ENCODE measurements around the gene PRKAR1A. TPM values are rescaled to one million over a fixed set of nuclear protein-coding genes. Genes with fewer than 3 reads are reported as not detected.
A peak's percentile ranks its signal among the peaks of the same experiment; 100 is the strongest.

The PRKAR1A gene
- total and polyA plus RNA-seq, 2 of the 8 experiments (the other 6 are each of a cell fraction or from before 2014, with no cell fraction given), result 39.3 to 149 TPM

DNA sequence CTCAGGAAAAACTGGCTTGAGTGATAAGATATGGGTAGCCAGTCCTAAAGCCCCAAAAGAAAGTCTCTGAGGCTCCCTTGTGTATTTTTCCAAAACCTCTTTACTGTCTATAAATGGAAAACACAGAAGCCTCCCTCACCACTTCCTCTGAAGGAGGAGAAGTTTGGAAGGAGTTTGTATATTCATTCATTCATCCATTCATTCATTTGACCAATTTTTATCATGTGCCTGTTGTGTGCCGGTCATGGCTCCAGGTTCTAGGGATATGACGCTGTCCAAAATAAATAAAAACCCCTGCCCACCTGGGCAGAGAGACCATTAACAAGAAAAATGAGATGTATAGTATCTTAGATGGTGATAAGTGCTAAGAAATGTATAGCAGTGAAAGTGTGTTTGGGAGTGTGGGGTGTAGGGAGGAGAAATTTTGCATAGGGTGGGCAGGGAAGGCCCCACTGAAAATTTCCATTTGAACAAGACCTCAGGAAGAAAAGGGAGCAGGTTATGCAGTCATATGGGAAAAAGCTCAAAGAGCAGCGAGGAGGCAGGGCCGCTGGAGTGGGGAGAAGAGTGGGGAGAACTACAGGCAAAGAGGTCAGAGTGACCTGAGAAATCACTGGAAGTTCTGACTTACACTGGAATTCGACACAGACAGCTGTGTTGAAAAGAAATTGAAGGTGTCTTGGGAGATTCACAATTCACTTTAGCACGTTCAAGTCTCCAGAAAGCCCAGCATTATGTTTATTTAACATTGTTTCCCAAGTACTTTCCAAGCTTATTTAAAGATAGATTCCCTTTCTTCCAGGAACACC is 48.8 kb upstream of the PRKAR1A start:
- H3K79me1 ChIP-seq (ENCODE audit: low read depth, low read length), result no peaks in the 10 kb centered on the region
- no peaks in the 10 kb centered on the region for H4K20me1 ChIP-seq (replicated peaks in 1 of 2; ENCODE audit: control insufficient read depth in 1 of 2, insufficient read depth in 2 of 2, low read length in 2 of 2)
- WGBS, 2 experiments (ENCODE audit: extremely low coverage in 1 of 2, insufficient coverage in 1 of 2, insufficient read length in 1 of 2, insufficient replicate concordance in 2 of 2, low coverage in 1 of 2, low lambda C conversion rate in 2 of 2, missing lambda C conversion rate in 1 of 2), result 75% methylated on average over 6 of the region's 6 CpGs; no CpG with 5 or more reads in 1 of the 2 experiments
- H2BK12ac ChIP-seq (ENCODE audit: low read depth, low read length), result no peak overlapping the region
- H2BK20ac ChIP-seq (ENCODE audit: low read length), result no peak overlapping the region
- no peak overlapping the region for H3K23ac ChIP-seq (ENCODE audit: insufficient read length)
- H3K4me3 ChIP-seq (ENCODE audit: extremely low read depth in 1 of 4, insufficient read depth in 2 of 4, low read depth in 3 of 4, low read length in 4 of 4), result no peak overlapping the region
- no peaks in the 10 kb centered on the region for H3K23me2 ChIP-seq (ENCODE audit: low read depth, low read length)
- H3K79me2 ChIP-seq (ENCODE audit: control insufficient read depth in 1 of 2, insufficient read depth in 2 of 2, low read length in 2 of 2), result no peaks in the 10 kb centered on the region
- H2BK5ac ChIP-seq (ENCODE audit: low read depth, low read length), result no peak overlapping the region
- no peaks in the 10 kb centered on the region for H3K9me3 ChIP-seq (ENCODE audit: insufficient read depth in 2 of 2, low read depth in 1 of 2, low read length in 1 of 2)
- H3K27ac ChIP-seq (ENCODE audit: low read depth, low read length), result no peak overlapping the region
- H4K8ac ChIP-seq (ENCODE audit: extremely low read depth, insufficient read depth, low read length), result no peak overlapping the region
- peaks cover 0 to 9% (median 2%) of the 10 kb centered on the region in 4 experiments; a peak in 4 of 7 replicates for H3K4me1 ChIP-seq (replicated peaks in 1 of 4; ENCODE audit: control insufficient read depth in 3 of 4, insufficient read depth in 4 of 4, low read length in 3 of 4)
- no peak for FAIRE-seq
- H2BK120ac ChIP-seq (replicated peaks; ENCODE audit: low read depth, low read length), result no peak overlapping the region
- no peak for DNase-seq (ENCODE audit: low read depth in 1 of 2, low spot score in 2 of 2)
- H3K18ac ChIP-seq (ENCODE audit: extremely low read depth, low read length), result no peak overlapping the region
- no peak overlapping the region for H2AFZ ChIP-seq (ENCODE audit: low read length)
- no peak overlapping the region for H3K14ac ChIP-seq (ENCODE audit: insufficient read length)
- H2AK5ac ChIP-seq (ENCODE audit: low read depth, low read length), result no peak overlapping the region
- H3K4me2 ChIP-seq (ENCODE audit: insufficient read depth in 1 of 2, low read depth in 2 of 2, low read length in 2 of 2), result peak overlapping the region in 1 of 2 experiments; percentile 20; a peak in 1 of 4 replicates
- no peak overlapping the region for H3K56ac ChIP-seq (replicated peaks; ENCODE audit: insufficient read length, low read depth, low read length)
- no peak overlapping the region for H4K91ac ChIP-seq (replicated peaks; ENCODE audit: insufficient read length, low read length)
- ChIA-PET CTCF (ENCODE audit: partially characterized antibody) (interaction anchor here (0.7 to 3.8 kb wide), 16 partner anchors 15 to 447 kb away, joined by 3 to 18 read pairs (median 4); no protein-coding TSS in a partner anchor), POLR2A (ENCODE audit: partially characterized antibody) (no interaction called here)
- no peak overlapping the region for H3K9ac ChIP-seq (replicated peaks in 1 of 4; ENCODE audit: extremely low read depth in 1 of 4, low read depth in 3 of 4, low read length in 3 of 4)
- no peaks in the 10 kb centered on the region for H3K36me3 ChIP-seq (ENCODE audit: control insufficient read depth in 2 of 4, insufficient read depth in 4 of 4, low read length in 3 of 4)
- H4K5ac ChIP-seq (ENCODE audit: insufficient read length, low read depth, low read length), result no peak overlapping the region
- H2BK15ac ChIP-seq (ENCODE audit: low read length), result no peak overlapping the region
- no peak overlapping the region for H3K4ac ChIP-seq (replicated peaks; ENCODE audit: insufficient read length, low read depth, low read length)
- no peak for TF ChIP-seq POU5F1 (IDR thresholded peaks at IDR 0.05; ENCODE audit: low read depth, low read length)
- no peak for TF ChIP-seq HDAC6 (IDR thresholded peaks at IDR 0.05; ENCODE audit: low read depth, low read length)
- no peak for TF ChIP-seq RBBP5 (IDR thresholded peaks at IDR 0.05; ENCODE audit: borderline replicate concordance, low read depth, low read length)
- TF ChIP-seq, protein P1, sequence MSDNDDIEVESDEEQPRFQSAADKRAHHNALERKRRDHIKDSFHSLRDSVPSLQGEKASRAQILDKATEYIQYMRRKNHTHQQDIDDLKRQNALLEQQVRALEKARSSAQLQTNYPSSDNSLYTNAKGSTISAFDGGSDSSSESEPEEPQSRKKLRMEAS (IDR thresholded peaks at IDR 0.05), result no peak
- TF ChIP-seq FOSL1 (IDR thresholded peaks at IDR 0.05; ENCODE audit: insufficient read depth, low read depth, low read length), result no peak
- no peak for TF ChIP-seq POLR2A (IDR thresholded peaks at IDR 0.05; ENCODE audit: control extremely low read depth in 1 of 2, low read depth in 2 of 2, low read length in 2 of 2)
- no peak for TF ChIP-seq SIN3A (conservative IDR thresholded peaks at IDR 0.05 in 1 of 2, IDR thresholded peaks at IDR 0.05 in 1 of 2; ENCODE audit: low read depth in 1 of 2, low read length in 2 of 2)
- TF ChIP-seq TBP (IDR thresholded peaks at IDR 0.05; ENCODE audit: low read depth, low read length), result no peak
- TF ChIP-seq ASH2L (IDR thresholded peaks at IDR 0.05; ENCODE audit: low read length), result no peak
- TF ChIP-seq SIX5 (IDR thresholded peaks at IDR 0.05; ENCODE audit: low read depth, low read length), result no peak
- no peak for TF ChIP-seq EZH2 (IDR thresholded peaks at IDR 0.05; ENCODE audit: low read depth, low read length, severe bottlenecking)
- no peak for TF ChIP-seq SP1 (IDR thresholded peaks at IDR 0.05; ENCODE audit: low read depth, low read length)
- TF ChIP-seq RAD21 (IDR thresholded peaks at IDR 0.05 in 1 of 2, conservative IDR thresholded peaks at IDR 0.05 in 1 of 2; ENCODE audit: low read depth in 2 of 2, low read length in 2 of 2), result no peak
- no peaks in the 10 kb centered on the region for H3K27me3 ChIP-seq (replicated peaks in 1 of 4; ENCODE audit: control insufficient read depth in 3 of 4, extremely low read depth in 1 of 4, insufficient read depth in 3 of 4, low read length in 3 of 4)
